HEK293 (cell line): ENCODE measurements around the gene CFAP73.

ENCODE experiments used
- KLF7 ChIP-seq: fragments of 450-650 bp; formaldehyde crosslinking; IDR thresholded peaks from 2 replicates; pipeline ENCODE4 v1.5.1; 2016; ENCODE audit warnings: missing biosample characterization, missing genetic modification characterization, borderline replicate concordance
- SETDB1 ChIP-seq: IDR thresholded peaks from one replicate; pipeline ENCODE4 v1.6.1; 2017; ENCODE audit warnings: mild to moderate bottlenecking, low read length, moderate library complexity, mixed read lengths; ENCODE audit not compliant: insufficient read length
- YY2 ChIP-seq: fragments of 450-650 bp; formaldehyde crosslinking; IDR thresholded peaks from 2 replicates; pipeline ENCODE4 v1.5.1; 2016; ENCODE audit warnings: missing biosample characterization, missing genetic modification characterization
- ZNF24 ChIP-seq: fragments of 450-650 bp; formaldehyde crosslinking; IDR thresholded peaks from 2 replicates; pipeline ENCODE4 v1.5.1; 2016; ENCODE audit warnings: missing biosample characterization, missing genetic modification characterization
- ZNF510 ChIP-seq: fragments of 450-650 bp; formaldehyde crosslinking; IDR thresholded peaks from 2 replicates; pipeline ENCODE4 v1.5.1; 2018; ENCODE audit warnings: mild to moderate bottlenecking, missing genetic modification characterization, missing biosample characterization; ENCODE audit not compliant: insufficient replicate concordance
- ZNF558 ChIP-seq: fragments of 450-650 bp; formaldehyde crosslinking; IDR thresholded peaks from 2 replicates; pipeline ENCODE4 v1.5.1; 2016; ENCODE audit warnings: missing biosample characterization, missing genetic modification characterization
- ZNF580 ChIP-seq: fragments of 450-650 bp; formaldehyde crosslinking; IDR thresholded peaks from 2 replicates; pipeline ENCODE4 v1.5.1; 2016; ENCODE audit warnings: missing biosample characterization, missing genetic modification characterization
- ZNF596 ChIP-seq: fragments of 450-650 bp; IDR thresholded peaks from 2 replicates; pipeline ENCODE4 v1.5.0; 2018; ENCODE audit warnings: missing biosample characterization, mild to moderate bottlenecking, missing genetic modification characterization, moderate library complexity
- ZNF639 ChIP-seq: fragments of 450-650 bp; formaldehyde crosslinking; IDR thresholded peaks from 2 replicates; pipeline ENCODE4 v1.5.1; 2016; ENCODE audit warnings: missing biosample characterization, missing genetic modification characterization
- ZNF658 ChIP-seq: fragments of 450-650 bp; formaldehyde crosslinking; IDR thresholded peaks from 2 replicates; pipeline ENCODE4; 2016; ENCODE audit warnings: missing biosample characterization, missing genetic modification characterization
- ZNF707 ChIP-seq: fragments of 450-650 bp; formaldehyde crosslinking; IDR thresholded peaks from 2 replicates; pipeline ENCODE4 v1.5.1; 2016; ENCODE audit warnings: missing biosample characterization, missing genetic modification characterization
- TF ChIP-seq, protein P1 (sequence below): fragments of 450-650 bp; formaldehyde crosslinking; IDR thresholded peaks from 2 replicates; pipeline ENCODE4 v1.5.1; 2016; ENCODE audit warnings: missing biosample characterization, missing genetic modification characterization

GRCh38 chr12:113173081-113173698, 23.7 kb downstream of the CFAP73 start:
- TF ChIP-seq ZNF639 (tag by site-specific recombination) (no peak), SETDB1 (no peak), YY2 (tag by site-specific recombination) (no peak), ZNF658 (no peak), ZNF596 (tag by site-specific recombination) (no peak), ZNF580 (no peak), ZNF24 (tag by site-specific recombination) (no peak), ZNF707 (no peak), KLF7 (tag by site-specific recombination) (no peak), ZNF510 (tag by site-specific recombination) (no peak), ZNF558 (no peak)
- TF ChIP-seq, protein P1, sequence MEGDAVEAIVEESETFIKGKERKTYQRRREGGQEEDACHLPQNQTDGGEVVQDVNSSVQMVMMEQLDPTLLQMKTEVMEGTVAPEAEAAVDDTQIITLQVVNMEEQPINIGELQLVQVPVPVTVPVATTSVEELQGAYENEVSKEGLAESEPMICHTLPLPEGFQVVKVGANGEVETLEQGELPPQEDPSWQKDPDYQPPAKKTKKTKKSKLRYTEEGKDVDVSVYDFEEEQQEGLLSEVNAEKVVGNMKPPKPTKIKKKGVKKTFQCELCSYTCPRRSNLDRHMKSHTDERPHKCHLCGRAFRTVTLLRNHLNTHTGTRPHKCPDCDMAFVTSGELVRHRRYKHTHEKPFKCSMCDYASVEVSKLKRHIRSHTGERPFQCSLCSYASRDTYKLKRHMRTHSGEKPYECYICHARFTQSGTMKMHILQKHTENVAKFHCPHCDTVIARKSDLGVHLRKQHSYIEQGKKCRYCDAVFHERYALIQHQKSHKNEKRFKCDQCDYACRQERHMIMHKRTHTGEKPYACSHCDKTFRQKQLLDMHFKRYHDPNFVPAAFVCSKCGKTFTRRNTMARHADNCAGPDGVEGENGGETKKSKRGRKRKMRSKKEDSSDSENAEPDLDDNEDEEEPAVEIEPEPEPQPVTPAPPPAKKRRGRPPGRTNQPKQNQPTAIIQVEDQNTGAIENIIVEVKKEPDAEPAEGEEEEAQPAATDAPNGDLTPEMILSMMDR (tag by site-specific recombination): no peak
